ENCODE data around the gene HRH1. TPM values are rescaled to one million over a fixed set of nuclear protein-coding genes. Genes with fewer than 3 reads are reported as not detected.

HRH1 gene
- total and polyA plus RNA-seq, 10 of the 15 experiments (the other 5 are each of a cell fraction or from before 2014, with no cell fraction given), result not detected

DNA sequence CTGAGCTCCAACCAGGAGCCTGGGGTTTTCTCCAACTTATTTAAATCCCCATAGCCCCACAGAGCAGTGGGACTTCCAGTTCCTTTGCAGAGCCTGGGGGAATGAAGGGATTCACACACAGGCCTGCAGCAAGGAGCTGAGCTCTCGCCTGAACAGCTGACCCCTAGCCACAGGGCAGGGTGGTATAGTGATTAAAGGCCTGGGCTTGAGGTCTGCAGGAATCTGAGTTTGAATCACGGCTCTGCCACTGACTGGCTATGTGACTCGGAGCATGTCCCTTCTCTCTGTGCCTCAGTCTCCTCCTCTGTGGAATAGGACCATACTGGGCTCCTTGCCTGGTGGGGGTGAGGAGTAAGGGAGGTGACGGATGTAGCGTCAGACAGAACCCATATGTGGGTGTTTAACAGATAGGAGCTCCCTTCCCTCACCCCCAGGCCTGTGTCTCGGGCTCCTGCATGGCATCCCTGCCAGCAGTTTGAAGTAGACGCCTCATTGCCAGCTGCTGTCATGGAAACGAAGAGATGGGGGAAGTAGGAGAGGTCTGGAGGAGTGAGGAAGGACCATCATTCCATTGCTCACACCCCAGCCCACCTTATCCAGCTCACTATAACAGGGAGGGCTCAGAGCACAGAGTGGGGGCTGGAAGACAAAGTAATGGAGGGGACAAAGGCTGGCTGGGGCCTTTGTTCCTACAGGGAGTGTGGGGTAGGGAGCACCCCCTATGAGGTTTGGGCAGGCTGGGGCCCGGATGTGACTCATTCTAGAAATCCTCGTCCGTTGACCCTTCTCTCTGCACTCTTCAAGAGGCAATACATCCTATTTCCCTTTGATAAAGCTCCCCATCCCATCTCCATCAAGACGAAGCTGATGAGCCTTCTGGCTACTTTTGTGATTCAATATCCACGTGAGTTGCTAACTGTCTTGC lies 14.8 kb downstream of the HRH1 start:
- ChIA-PET CTCF (interaction anchor here (1.1 to 1.2 kb wide), 2 partner anchors 14 to 24 kb away, joined by 3 read pairs; no protein-coding TSS in a partner anchor), RAD21 (ENCODE audit: unreplicated experiment) (no interaction called here), POLR2A (no interaction called here), SMC1A (ENCODE audit: uncharacterized antibody, unreplicated experiment) (interaction anchor here (1.2 kb wide), 1 partner anchor 32 kb away, joined by 3 read pairs; no protein-coding TSS in a partner anchor)
- no peak overlapping the region for H2AFZ ChIP-seq (ENCODE audit: control insufficient read depth, low read depth, low read length)
- H3K4me3 ChIP-seq, result no peak overlapping the region
- no peak overlapping the region for H3K9ac ChIP-seq (ENCODE audit: control insufficient read depth, insufficient read depth, low read length)
- DNase-seq (ENCODE audit: low read depth, low spot score) (no peak), ATAC-seq (no peak), FAIRE-seq (no peak)
- no peaks in the 10 kb centered on the region; a peak in 1 of 4 replicates for H3K27me3 ChIP-seq (replicated peaks in 1 of 2; ENCODE audit: control insufficient read depth in 2 of 2, insufficient read depth in 2 of 2, low read length in 1 of 2)
- no peaks in the 10 kb centered on the region for H3K9me3 ChIP-seq (replicated peaks; ENCODE audit: control insufficient read depth, insufficient read depth, low read length)
- no peaks in the 10 kb centered on the region for H3K79me2 ChIP-seq (ENCODE audit: control insufficient read depth, insufficient read depth, low read length)
- TF ChIP-seq YBX1 (IDR thresholded peaks at IDR 0.05) (no peak), CHD4 (IDR thresholded peaks at IDR 0.05) (no peak), ZNF592 (IDR thresholded peaks at IDR 0.05) (no peak), ASH2L (IDR thresholded peaks at IDR 0.05; ENCODE audit: borderline replicate concordance, low read depth) (no peak), RFX5 (IDR thresholded peaks at IDR 0.05; ENCODE audit: low read depth, low read length) (no peak), MYC (IDR thresholded peaks at IDR 0.05; ENCODE audit: insufficient read depth, insufficient read length, insufficient replicate concordance, low read length, severe bottlenecking) (no peak), ZZZ3 (IDR thresholded peaks at IDR 0.05; ENCODE audit: control insufficient read depth, insufficient read length, low read depth) (no peak), NR2C1 (IDR thresholded peaks at IDR 0.05) (no peak), BACH1 (IDR thresholded peaks at IDR 0.05; ENCODE audit: borderline replicate concordance) (no peak), MEF2A (IDR thresholded peaks at IDR 0.05; ENCODE audit: insufficient read depth, low read depth, low read length) (no peak), NR2F1 (conservative IDR thresholded peaks at IDR 0.05) (no peak), IKZF1 (conservative IDR thresholded peaks at IDR 0.05) (no peak)
- TF ChIP-seq, protein P1, sequence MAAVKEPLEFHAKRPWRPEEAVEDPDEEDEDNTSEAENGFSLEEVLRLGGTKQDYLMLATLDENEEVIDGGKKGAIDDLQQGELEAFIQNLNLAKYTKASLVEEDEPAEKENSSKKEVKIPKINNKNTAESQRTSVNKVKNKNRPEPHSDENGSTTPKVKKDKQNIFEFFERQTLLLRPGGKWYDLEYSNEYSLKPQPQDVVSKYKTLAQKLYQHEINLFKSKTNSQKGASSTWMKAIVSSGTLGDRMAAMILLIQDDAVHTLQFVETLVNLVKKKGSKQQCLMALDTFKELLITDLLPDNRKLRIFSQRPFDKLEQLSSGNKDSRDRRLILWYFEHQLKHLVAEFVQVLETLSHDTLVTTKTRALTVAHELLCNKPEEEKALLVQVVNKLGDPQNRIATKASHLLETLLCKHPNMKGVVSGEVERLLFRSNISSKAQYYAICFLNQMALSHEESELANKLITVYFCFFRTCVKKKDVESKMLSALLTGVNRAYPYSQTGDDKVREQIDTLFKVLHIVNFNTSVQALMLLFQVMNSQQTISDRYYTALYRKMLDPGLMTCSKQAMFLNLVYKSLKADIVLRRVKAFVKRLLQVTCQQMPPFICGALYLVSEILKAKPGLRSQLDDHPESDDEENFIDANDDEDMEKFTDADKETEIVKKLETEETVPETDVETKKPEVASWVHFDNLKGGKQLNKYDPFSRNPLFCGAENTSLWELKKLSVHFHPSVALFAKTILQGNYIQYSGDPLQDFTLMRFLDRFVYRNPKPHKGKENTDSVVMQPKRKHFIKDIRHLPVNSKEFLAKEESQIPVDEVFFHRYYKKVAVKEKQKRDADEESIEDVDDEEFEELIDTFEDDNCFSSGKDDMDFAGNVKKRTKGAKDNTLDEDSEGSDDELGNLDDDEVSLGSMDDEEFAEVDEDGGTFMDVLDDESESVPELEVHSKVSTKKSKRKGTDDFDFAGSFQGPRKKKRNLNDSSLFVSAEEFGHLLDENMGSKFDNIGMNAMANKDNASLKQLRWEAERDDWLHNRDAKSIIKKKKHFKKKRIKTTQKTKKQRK (IDR thresholded peaks at IDR 0.05; ENCODE audit: low read depth, low read length), result no peak
- TF ChIP-seq, protein P2, sequence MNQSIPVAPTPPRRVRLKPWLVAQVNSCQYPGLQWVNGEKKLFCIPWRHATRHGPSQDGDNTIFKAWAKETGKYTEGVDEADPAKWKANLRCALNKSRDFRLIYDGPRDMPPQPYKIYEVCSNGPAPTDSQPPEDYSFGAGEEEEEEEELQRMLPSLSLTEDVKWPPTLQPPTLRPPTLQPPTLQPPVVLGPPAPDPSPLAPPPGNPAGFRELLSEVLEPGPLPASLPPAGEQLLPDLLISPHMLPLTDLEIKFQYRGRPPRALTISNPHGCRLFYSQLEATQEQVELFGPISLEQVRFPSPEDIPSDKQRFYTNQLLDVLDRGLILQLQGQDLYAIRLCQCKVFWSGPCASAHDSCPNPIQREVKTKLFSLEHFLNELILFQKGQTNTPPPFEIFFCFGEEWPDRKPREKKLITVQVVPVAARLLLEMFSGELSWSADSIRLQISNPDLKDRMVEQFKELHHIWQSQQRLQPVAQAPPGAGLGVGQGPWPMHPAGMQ (IDR thresholded peaks at IDR 0.05; ENCODE audit: borderline replicate concordance), result no peak
- H3K36me3 ChIP-seq (ENCODE audit: control insufficient read depth in 2 of 2, insufficient read depth in 2 of 2, low read length in 1 of 2), result no peaks in the 10 kb centered on the region
- intact Hi-C loops (cut with micrococcal nuclease; ENCODE audit: unreplicated experiment), result no loop called here
- no peaks in the 10 kb centered on the region for H3K4me1 ChIP-seq (ENCODE audit: control insufficient read depth, insufficient read depth, low read length)
- WGBS (ENCODE audit: insufficient coverage, insufficient replicate concordance, low lambda C conversion rate, missing lambda C conversion rate), result 20% methylated on average over 13 of the region's 13 CpGs
- in situ Hi-C loops (cut with MboI), result no loop called here
- H4K20me1 ChIP-seq (ENCODE audit: control insufficient read depth, insufficient read depth), result no peaks in the 10 kb centered on the region
- no peak overlapping the region for H3K4me2 ChIP-seq (ENCODE audit: control insufficient read depth, insufficient read depth)
- BruUV-seq (replicated peaks), result no TSS peak
- H3K27ac ChIP-seq (ENCODE audit: control insufficient read depth, insufficient read depth), result no peak overlapping the region
